Vagina (tissue), 2 donors: ENCODE results near the gene TMEM154. TPM values are rescaled to one million over a fixed set of nuclear protein-coding genes. Genes with fewer than 3 reads are reported as not detected.

ENCODE experiments used
- DNase-seq, 2 donors: peaks; one replicate each; pipeline ENCODE4 v3.0.0-alpha.2; 2017; ENCODE audit errors: extremely low spot score in 2 of 2
- H3K27ac ChIP-seq: fragments of 200-600 bp; sonication (generic); one replicate; pipeline ENCODE4 v1.5.1; 2019
- H3K27me3 ChIP-seq: fragments of 200-600 bp; sonication (generic); one replicate; pipeline ENCODE4 v1.5.1; 2019
- H3K36me3 ChIP-seq, 2 donors: fragments of 200-600 bp; sonication (generic); one replicate each; pipeline ENCODE4 v1.5.1; 2017 to 2019
- H3K4me1 ChIP-seq: fragments of 200-600 bp; sonication (generic); one replicate; pipeline ENCODE4 v1.5.1; 2019
- H3K4me3 ChIP-seq, 2 donors: fragments of 200-600 bp; sonication (generic); 1 replicate in 1 of 2; 2 replicates in 1 of 2; pipeline ENCODE4 v1.5.1; 2016 to 2019
- H3K9me3 ChIP-seq: fragments of 200-600 bp; sonication (generic); one replicate; pipeline ENCODE4 v1.5.1; 2019
- CTCF ChIP-seq, 3 experiments: fragments of 450-650 bp in 2 of 3; fragments of 200-600 bp in 1 of 3; sonication (generic) in 1 of 3; IDR thresholded peaks; one replicate each; pipeline ENCODE4 v1.5.1; 2017 to 2019; ENCODE audit warnings: antibody characterized with exemption in 3 of 3, mild to moderate bottlenecking in 2 of 3, moderate library complexity in 2 of 3
- POLR2A ChIP-seq, 2 donors: fragments of 450-650 bp; IDR thresholded peaks; one replicate each; pipeline ENCODE4 v1.6.1; 2017; ENCODE audit warnings: antibody characterized with exemption in 2 of 2, mild to moderate bottlenecking in 2 of 2, moderate library complexity in 2 of 2
- POLR2AphosphoS5 ChIP-seq, 2 donors: sonication (generic); formaldehyde crosslinking; IDR thresholded peaks; one replicate each; pipeline ENCODE4 v1.9.0; 2017; ENCODE audit warnings: antibody characterized with exemption in 2 of 2, mild to moderate bottlenecking in 2 of 2, low read depth in 1 of 2; ENCODE audit not compliant: insufficient read depth in 1 of 2
- intact Hi-C: fragments of 100-400 bp; cut with DNase I; formaldehyde crosslinking; loops from one replicate; pipeline ENCODE4 v1.15.1; 2023
- total RNA-seq: library from RNA; depleted of rRNA; stranded (reverse); fragments of >200 nt; gene quantifications from one replicate; pipeline ENCODE4 v1.2.3, GENCODE V29; 2016

TMEM154 gene
- total RNA-seq, 1 donor from 2014 or later, result 33.1 TPM

- Histone ChIP-seq H3K9me3 (peaks cover 4% of the 10 kb centered on the region), H3K4me1 (no peaks in the 10 kb centered on the region), H3K27me3 (no peaks in the 10 kb centered on the region), H3K36me3 (no peaks in the 10 kb centered on the region), H3K4me3 (no peak overlapping the region), H3K27ac (no peak overlapping the region)
- no peak for DNase-seq
- no peak for TF ChIP-seq POLR2A (IDR thresholded peaks at IDR 0.05)
- TF ChIP-seq CTCF (IDR thresholded peaks at IDR 0.05), result no peak
- no peak for TF ChIP-seq POLR2AphosphoS5 (IDR thresholded peaks at IDR 0.05; ENCODE audit: insufficient read depth in 1 of 2, low read depth in 1 of 2)
- intact Hi-C loops, result no loop called here
Observed at GRCh38 chr4:152660526-152660925, 19.3 kb downstream of the TMEM154 start.

GRCh38 chr4:152659806-152660205 lies 20.0 kb downstream of the TMEM154 start:
- intact Hi-C loops, result no loop called here
- DNase-seq, result no peak
- no peaks in the 10 kb centered on the region for H3K27me3 ChIP-seq

GRCh38 chr4:152657657-152658056 lies 22.1 kb downstream of the TMEM154 start:
- DNase-seq, result no peak
- Histone ChIP-seq H3K27ac (no peak overlapping the region), H3K4me3 (no peak overlapping the region), H3K4me1 (no peaks in the 10 kb centered on the region), H3K36me3 (no peaks in the 10 kb centered on the region), H3K9me3 (peaks cover 4% of the 10 kb centered on the region), H3K27me3 (no peaks in the 10 kb centered on the region)
- no peak for TF ChIP-seq POLR2A (IDR thresholded peaks at IDR 0.05)
- intact Hi-C loops, result no loop called here

More at GRCh38 chr4:152659806-152660205, 20.0 kb downstream of the TMEM154 start:
- H3K4me3 ChIP-seq, result no peak overlapping the region
- no peaks in the 10 kb centered on the region for H3K4me1 ChIP-seq
- peaks cover 4% of the 10 kb centered on the region for H3K9me3 ChIP-seq
- no peak for TF ChIP-seq POLR2A (IDR thresholded peaks at IDR 0.05)
- TF ChIP-seq CTCF (IDR thresholded peaks at IDR 0.05), result no peak
- TF ChIP-seq POLR2AphosphoS5 (IDR thresholded peaks at IDR 0.05; ENCODE audit: insufficient read depth in 1 of 2, low read depth in 1 of 2), result no peak
- H3K36me3 ChIP-seq, result no peaks in the 10 kb centered on the region
- H3K27ac ChIP-seq, result no peak overlapping the region

- intact Hi-C loops, result no loop called here
- Histone ChIP-seq H3K27ac (no peak overlapping the region), H3K9me3 (peaks cover 4% of the 10 kb centered on the region), H3K27me3 (no peaks in the 10 kb centered on the region), H3K4me3 (no peak overlapping the region), H3K4me1 (no peaks in the 10 kb centered on the region), H3K36me3 (no peaks in the 10 kb centered on the region)
- no peak for DNase-seq
- TF ChIP-seq POLR2AphosphoS5 (IDR thresholded peaks at IDR 0.05; ENCODE audit: insufficient read depth in 1 of 2, low read depth in 1 of 2) (no peak), CTCF (IDR thresholded peaks at IDR 0.05) (no peak), POLR2A (IDR thresholded peaks at IDR 0.05) (no peak)
Observed at GRCh38 chr4:152655272-152656129, 24.3 kb downstream of the TMEM154 start.

- no peaks in the 10 kb centered on the region for H3K36me3 ChIP-seq
- intact Hi-C loops, result no loop called here
Observed at GRCh38 chr4:152652102-152652501, 27.7 kb downstream of the TMEM154 start.

More at GRCh38 chr4:152652102-152652501, 27.7 kb downstream of the TMEM154 start:
- Histone ChIP-seq H3K27ac (no peak overlapping the region), H3K4me1 (no peaks in the 10 kb centered on the region), H3K4me3 (no peak overlapping the region), H3K27me3 (no peaks in the 10 kb centered on the region), H3K9me3 (peaks cover 1% of the 10 kb centered on the region)
- no peak for DNase-seq
- TF ChIP-seq CTCF (IDR thresholded peaks at IDR 0.05), result no peak
- TF ChIP-seq POLR2A (IDR thresholded peaks at IDR 0.05), result no peak
- TF ChIP-seq POLR2AphosphoS5 (IDR thresholded peaks at IDR 0.05; ENCODE audit: insufficient read depth in 1 of 2, low read depth in 1 of 2), result no peak
